Fibroblast of skin of right quadriceps (primary cell): ENCODE data around the gene RAVER1.

Experiments
- DNase-seq: peaks from one replicate; pipeline ENCODE4 v3.0.0-alpha.2; 2013

RAVER1 gene

GRCh38 chr19:10317045-10317856 lies 16.1 kb downstream of the RAVER1 start:
- no peak for DNase-seq

- DNase-seq: no peak
Measured at GRCh38 chr19:10316229-10317044, 16.9 kb downstream of the RAVER1 start.

GRCh38 chr19:10315335-10316214 lies 17.8 kb downstream of the RAVER1 start, which contains the start of gene FDX2:
Gene FDX2 (minus strand): TSS chr19:10316015. CDS start chr19:10315996, 19 bp downstream.
- peak; percentile 74 for DNase-seq

GRCh38 chr19:10309423-10309822 lies 23.9 kb downstream of the RAVER1 start, which contains the start of gene ZGLP1:
Gene ZGLP1 (minus strand): TSS chr19:10309815.
- DNase-seq: no peak

GRCh38 chr19:10306327-10306726 lies 27.0 kb downstream of the RAVER1 start:
- DNase-seq: no peak

GRCh38 chr19:10305139-10305806 lies 28.1 kb downstream of the RAVER1 start:
- DNase-seq: peak; percentile 82

- DNase-seq: peak; percentile 44
Measured at GRCh38 chr19:10299545-10300458, 33.5 kb downstream of the RAVER1 start.

GRCh38 chr19:10295847-10296591 lies 37.3 kb downstream of the RAVER1 start:
- no peak for DNase-seq

- no peak for DNase-seq
Measured at GRCh38 chr19:10295305-10295846, 38.0 kb downstream of the RAVER1 start.

- DNase-seq: no peak
Measured at GRCh38 chr19:10294368-10294697, 39.0 kb downstream of the RAVER1 start.

- DNase-seq: no peak
Measured at GRCh38 chr19:10293637-10294367, 39.5 kb downstream of the RAVER1 start.

- DNase-seq: no peak
Measured at GRCh38 chr19:10292789-10293636, 40.3 kb downstream of the RAVER1 start.

GRCh38 chr19:10292206-10292788 lies 41.0 kb downstream of the RAVER1 start:
- peak; percentile 76 for DNase-seq

GRCh38 chr19:10291554-10292205 lies 41.6 kb downstream of the RAVER1 start:
- DNase-seq: no peak

- DNase-seq: no peak
Measured at GRCh38 chr19:10290876-10291553, 42.3 kb downstream of the RAVER1 start.

GRCh38 chr19:10290357-10290875 lies 42.9 kb downstream of the RAVER1 start:
- no peak for DNase-seq
